H1 (cell line): ENCODE measurements around the gene TMEM108. TPM values are rescaled to one million over a fixed set of nuclear protein-coding genes. Genes with fewer than 3 reads are reported as not detected.

Source experiments
- CTCF ChIA-PET: fragments of 300-600 bp; sonication (Branson Sonifier 250); formaldehyde crosslinking; loops from one replicate; lab custom pipeline; 2021; ENCODE audit not compliant: partially characterized antibody; lab: Charles Lee
- POLR2A ChIA-PET: fragments of 300-600 bp; sonication (Branson Sonifier 250); formaldehyde crosslinking; loops from one replicate; lab custom pipeline; 2021; ENCODE audit warnings: inconsistent platforms; ENCODE audit not compliant: partially characterized antibody; lab: Charles Lee
- DNase-seq, 2 experiments: peaks; one replicate each; pipeline versions ENCODE4 v3.0.0 to v3.0.0-alpha.2; 2010 to 2022; ENCODE audit warnings: low spot score in 2 of 2, low read depth in 1 of 2, mixed read lengths in 1 of 2
- FAIRE-seq: peaks from 2 replicates; lab custom pipeline; 2011; peaks lifted over from hg19 to GRCh38; lab: Jason Lieb, UNC
- H2AFZ ChIP-seq: 2 replicates; pipeline ENCODE4 v1.8.1; 2012; ENCODE audit warnings: low read length, inconsistent platforms
- H2AK5ac ChIP-seq: 2 replicates; pipeline ENCODE4 v1.6.1; 2013; ENCODE audit warnings: low read depth, low read length
- H2BK120ac ChIP-seq: replicated peaks from 2 replicates; pipeline ENCODE3; 2013; ENCODE audit warnings: low read depth, low read length, inconsistent platforms
- H2BK12ac ChIP-seq: 2 replicates; pipeline ENCODE4 v1.6.1; 2013; ENCODE audit warnings: low read depth, low read length
- H2BK15ac ChIP-seq: 2 replicates; pipeline ENCODE4 v1.6.1; 2013; ENCODE audit warnings: low read length
- H2BK20ac ChIP-seq: 2 replicates; pipeline ENCODE4 v1.6.1; 2013; ENCODE audit warnings: low read length
- H2BK5ac ChIP-seq: 2 replicates; pipeline ENCODE4 v1.6.1; 2013; ENCODE audit warnings: low read depth, low read length
- H3K14ac ChIP-seq: 2 replicates; pipeline ENCODE4 v1.6.1; 2013; ENCODE audit warnings: inconsistent platforms; ENCODE audit not compliant: insufficient read length
- H3K18ac ChIP-seq: 2 replicates; pipeline ENCODE4 v1.6.1; 2013; ENCODE audit warnings: low read length; ENCODE audit errors: extremely low read depth
- H3K23ac ChIP-seq: 2 replicates; pipeline ENCODE4 v1.6.1; 2013; ENCODE audit warnings: inconsistent platforms; ENCODE audit not compliant: insufficient read length
- H3K23me2 ChIP-seq: 2 replicates; pipeline ENCODE4 v1.6.1; 2013; ENCODE audit warnings: low read depth, low read length
- H3K27ac ChIP-seq: 2 replicates; pipeline ENCODE4 v1.6.1; 2011; ENCODE audit warnings: low read depth, low read length, inconsistent platforms
- H3K27me3 ChIP-seq, 4 experiments: replicated peaks in 1 of 4; 1 replicate in 1 of 4; 2 replicates in 3 of 4; pipeline versions ENCODE4 v1.6.1 to v1.8.1; 2011 to 2013; ENCODE audit warnings: low read length in 3 of 4, mild to moderate bottlenecking in 3 of 4, inconsistent platforms in 2 of 4, mixed read lengths in 2 of 4, moderate library complexity in 1 of 4; ENCODE audit not compliant: control insufficient read depth in 3 of 4, insufficient read depth in 3 of 4; ENCODE audit errors: extremely low read depth in 1 of 4
- H3K36me3 ChIP-seq, 4 experiments: 2 replicates each; pipeline versions ENCODE4 v1.6.1 to v1.8.1; 2011 to 2013; ENCODE audit warnings: mild to moderate bottlenecking in 4 of 4, low read length in 3 of 4, moderate library complexity in 2 of 4, control low read depth in 1 of 4, inconsistent platforms in 1 of 4; ENCODE audit not compliant: insufficient read depth in 4 of 4, control insufficient read depth in 2 of 4
- H3K4ac ChIP-seq: replicated peaks from 2 replicates; pipeline ENCODE3; 2013; ENCODE audit warnings: low read length, low read depth, mixed read lengths, inconsistent platforms; ENCODE audit not compliant: insufficient read length
- H3K4me1 ChIP-seq, 4 experiments: replicated peaks in 1 of 4; 1 replicate in 1 of 4; 2 replicates in 3 of 4; pipeline versions ENCODE4 v1.6.1 to v1.8.1; 2011 to 2013; ENCODE audit warnings: low read length in 3 of 4, inconsistent platforms in 2 of 4, mixed read lengths in 1 of 4; ENCODE audit not compliant: insufficient read depth in 4 of 4, control insufficient read depth in 3 of 4
- H3K4me2 ChIP-seq, 2 experiments: 2 replicates each; pipeline versions ENCODE4 v1.6.1 to v1.8.1; 2011 to 2013; ENCODE audit warnings: low read depth in 2 of 2, low read length in 2 of 2, control low read depth in 1 of 2, inconsistent platforms in 1 of 2, mild to moderate bottlenecking in 1 of 2; ENCODE audit not compliant: insufficient read depth in 1 of 2
- H3K4me3 ChIP-seq, 4 experiments: fragments of 200-600, 300-600 bp in 1 of 4; sonication (generic), shearing (Covaris generic), sonication (Bioruptor Twin) in 1 of 4; 2 replicates each; pipeline versions ENCODE4 v1.5.1 to v1.8.1; 2011 to 2016; ENCODE audit warnings: low read length in 4 of 4, low read depth in 3 of 4, control low read depth in 2 of 4, inconsistent platforms in 2 of 4, mild to moderate bottlenecking in 2 of 4, mixed read lengths in 1 of 4, moderate library complexity in 1 of 4; ENCODE audit not compliant: insufficient read depth in 2 of 4; ENCODE audit errors: extremely low read depth in 1 of 4
- H3K56ac ChIP-seq: replicated peaks from 2 replicates; pipeline ENCODE3; 2013; ENCODE audit warnings: low read depth, mild to moderate bottlenecking, mixed read lengths, low read length, inconsistent platforms; ENCODE audit not compliant: insufficient read length
- H3K79me1 ChIP-seq: 2 replicates; pipeline ENCODE4 v1.6.1; 2013; ENCODE audit warnings: low read depth, low read length, control low read depth
- H3K79me2 ChIP-seq, 2 experiments: 2 replicates each; pipeline versions ENCODE4 v1.6.1 to v1.8.1; 2012 to 2013; ENCODE audit warnings: low read length in 2 of 2, mild to moderate bottlenecking in 2 of 2, inconsistent platforms in 1 of 2; ENCODE audit not compliant: insufficient read depth in 2 of 2, control insufficient read depth in 1 of 2
- H3K9ac ChIP-seq, 4 experiments: replicated peaks in 1 of 4; 1 replicate in 1 of 4; 2 replicates in 3 of 4; pipeline versions ENCODE4 v1.6.1 to v1.8.1; 2011 to 2013; ENCODE audit warnings: low read depth in 3 of 4, low read length in 3 of 4, control low read depth in 2 of 4, mild to moderate bottlenecking in 2 of 4, moderate library complexity in 2 of 4, inconsistent platforms in 1 of 4; ENCODE audit errors: extremely low read depth in 1 of 4
- H3K9me3 ChIP-seq, 2 experiments: 2 replicates each; pipeline versions ENCODE4 v1.6.1 to v1.8.1; 2012 to 2013; ENCODE audit warnings: mild to moderate bottlenecking in 2 of 2, moderate library complexity in 2 of 2, control low read depth in 1 of 2, inconsistent platforms in 1 of 2, low read depth in 1 of 2, low read length in 1 of 2, mixed read lengths in 1 of 2; ENCODE audit not compliant: insufficient read depth in 2 of 2
- H4K20me1 ChIP-seq, 2 experiments: replicated peaks in 1 of 2; 2 replicates each; pipeline versions ENCODE3 to v1.8.1; 2011 to 2013; ENCODE audit warnings: inconsistent platforms in 2 of 2, low read length in 2 of 2, mild to moderate bottlenecking in 1 of 2; ENCODE audit not compliant: insufficient read depth in 2 of 2, control insufficient read depth in 1 of 2
- H4K5ac ChIP-seq: 2 replicates; pipeline ENCODE4 v1.6.1; 2013; ENCODE audit warnings: low read length, low read depth, mixed read lengths, inconsistent platforms; ENCODE audit not compliant: insufficient read length
- H4K8ac ChIP-seq: 2 replicates; pipeline ENCODE4 v1.8.0; 2013; ENCODE audit warnings: mild to moderate bottlenecking, moderate library complexity, low read length, inconsistent platforms; ENCODE audit not compliant: insufficient read depth; ENCODE audit errors: extremely low read depth
- H4K91ac ChIP-seq: replicated peaks from 2 replicates; pipeline ENCODE3; 2013; ENCODE audit warnings: low read length, mixed read lengths, inconsistent platforms; ENCODE audit not compliant: insufficient read length
- ASH2L ChIP-seq: fragments of 200-600, 300-600 bp; sonication (generic); IDR thresholded peaks from one replicate; pipeline ENCODE4 v1.7.1; 2017; ENCODE audit warnings: low read length
- CHD1 ChIP-seq: IDR thresholded peaks from 2 replicates; pipeline ENCODE4 v1.6.1; 2012; ENCODE audit warnings: low read depth, low read length, improper control_type of control experiment
- FOSL1 ChIP-seq: IDR thresholded peaks from 2 replicates; pipeline ENCODE4 v1.6.1; 2011; ENCODE audit warnings: mild to moderate bottlenecking, low read depth, low read length, moderate library complexity; ENCODE audit not compliant: insufficient read depth
- GABPA ChIP-seq: IDR thresholded peaks from 2 replicates; pipeline ENCODE4 v1.6.1; 2011; ENCODE audit warnings: mild to moderate bottlenecking, low read length, moderate library complexity, borderline replicate concordance; ENCODE audit not compliant: insufficient read depth
- HDAC2 ChIP-seq, 2 experiments: fragments of 300-600 bp in 1 of 2; sonication (generic) in 1 of 2; IDR thresholded peaks; 2 replicates each; pipeline ENCODE4 v1.6.1; 2011 to 2012; ENCODE audit warnings: low read depth in 2 of 2, low read length in 2 of 2, mild to moderate bottlenecking in 2 of 2, moderate library complexity in 2 of 2, borderline replicate concordance in 1 of 2, inconsistent platforms in 1 of 2
- JUN ChIP-seq: IDR thresholded peaks from 2 replicates; pipeline ENCODE4 v1.6.1; 2011; ENCODE audit warnings: low read depth, mild to moderate bottlenecking, improper control_type of control experiment, low read length
- POLR2A ChIP-seq, 2 experiments: IDR thresholded peaks; 1 replicate in 1 of 2; 2 replicates in 1 of 2; pipeline ENCODE4 v1.6.1; 2011; ENCODE audit warnings: low read depth in 2 of 2, low read length in 2 of 2, mild to moderate bottlenecking in 2 of 2; ENCODE audit errors: control extremely low read depth in 1 of 2
- RBBP5 ChIP-seq: IDR thresholded peaks from 2 replicates; pipeline ENCODE4 v1.7.1; 2012; ENCODE audit warnings: low read depth, mild to moderate bottlenecking, inconsistent platforms, low read length, moderate library complexity, borderline replicate concordance
- RNF2 ChIP-seq: fragments of 200-900, 300-1000 bp; sonication (generic); IDR thresholded peaks from 2 replicates; pipeline ENCODE4 v1.7.1; 2016; ENCODE audit warnings: borderline replicate concordance, low read depth, mild to moderate bottlenecking, antibody characterized with exemption, low read length; ENCODE audit not compliant: poor library complexity, severe bottlenecking; ENCODE audit errors: missing control alignments
- SIRT6 ChIP-seq: IDR thresholded peaks from one replicate; pipeline ENCODE4 v1.7.1; 2012; ENCODE audit warnings: low read length, inconsistent platforms
- SP1 ChIP-seq: IDR thresholded peaks from 2 replicates; pipeline ENCODE4 v1.6.1; 2011; ENCODE audit warnings: low read depth, low read length
- TAF1 ChIP-seq: IDR thresholded peaks from 2 replicates; pipeline ENCODE4 v1.6.1; 2011; ENCODE audit warnings: mild to moderate bottlenecking, low read depth, low read length
- YY1 ChIP-seq: IDR thresholded peaks from 2 replicates; pipeline ENCODE4 v1.6.1; 2011; ENCODE audit warnings: low read depth, mild to moderate bottlenecking, low read length
- ZNF274 ChIP-seq: IDR thresholded peaks from 2 replicates; pipeline ENCODE4 v1.7.0; 2012; ENCODE audit warnings: low read length, borderline replicate concordance; ENCODE audit errors: extremely low read depth
- WGBS, 2 experiments: shearing (Covaris generic) in 1 of 2; methylation state at CpG; one replicate each; pipeline versions ENCODE4 v1.1.6 to v1.1.7; 2013 to 2015; ENCODE audit warnings: low lambda C conversion rate in 2 of 2, mixed read lengths in 2 of 2, inconsistent platforms in 1 of 2, low coverage in 1 of 2, missing lambda C conversion rate in 1 of 2; ENCODE audit not compliant: insufficient replicate concordance in 2 of 2, insufficient coverage in 1 of 2, insufficient read length in 1 of 2; ENCODE audit errors: extremely low coverage in 1 of 2, missing lambda C conversion rate in 1 of 2; 5-methylcytosine and 5-hydroxymethylcytosine counted together
- polyA plus RNA-seq, 7 experiments: library from polyadenylated mRNA; depleted of rRNA in 3 of 7; stranded (reverse) in 5 of 7; unstranded in 2 of 7; fragments of >200 nt in 5 of 7; fragments of 200-250 nt in 2 of 7; gene quantifications; 1 replicate in 5 of 7; 2 replicates in 1 of 7; 4 replicates in 1 of 7; pipeline versions ENCODE4 v1.2.1 to v1.2.3, GENCODE V29; 2011 to 2013; ENCODE audit warnings: missing spikeins in 2 of 7, mixed read lengths in 2 of 7
- total RNA-seq: library from RNA; stranded (reverse); fragmentation: NEBNext Ultra II Directional; extraction: Animal tissue kit (Norgen Biotek cat#: 25700); gene quantifications from 2 replicates; pipeline ENCODE4 v1.2.1, GENCODE V29; 2021

TMEM108 gene
- total and polyA plus RNA-seq, 2 of the 8 experiments (the other 6 are each of a cell fraction or from before 2014, with no cell fraction given): 14.3 to 16.2 TPM

- no peak overlapping the region for H2BK12ac ChIP-seq
- peak overlapping the region in 1 of 4 experiments; percentile 8; a peak in 1 of 7 replicates for H3K9ac ChIP-seq
- H3K4me3 ChIP-seq: no peak overlapping the region
- H2AK5ac ChIP-seq: no peak overlapping the region
- H3K4me2 ChIP-seq: no peak overlapping the region
- no peak overlapping the region for H2BK5ac ChIP-seq
- H3K4me1 ChIP-seq: no peaks in the 10 kb centered on the region
- no peak overlapping the region for H3K56ac ChIP-seq
- H2BK15ac ChIP-seq: no peak overlapping the region
- WGBS, 2 experiments: 85% methylated on average over 3 of the region's 3 CpGs; no CpG with 5 or more reads in 1 of the 2 experiments
- H4K20me1 ChIP-seq: no peaks in the 10 kb centered on the region
- H4K91ac ChIP-seq: no peak overlapping the region
- no peak overlapping the region for H3K14ac ChIP-seq
- no peaks in the 10 kb centered on the region for H3K23me2 ChIP-seq
- H3K36me3 ChIP-seq: no peaks in the 10 kb centered on the region
- H3K4ac ChIP-seq: no peak overlapping the region
- H2AFZ ChIP-seq: no peak overlapping the region
- no peak overlapping the region for H3K23ac ChIP-seq
- DNase-seq (no peak), FAIRE-seq (no peak)
- no peak overlapping the region for H4K8ac ChIP-seq
- ChIA-PET POLR2A (no interaction called here), CTCF (no interaction called here)
- H3K27ac ChIP-seq: no peak overlapping the region
- peaks cover 3% of the 10 kb centered on the region in 2 experiments; a peak in 2 of 4 replicates for H3K9me3 ChIP-seq
- H3K27me3 ChIP-seq: no peaks in the 10 kb centered on the region
- no peaks in the 10 kb centered on the region for H3K79me1 ChIP-seq
- no peak overlapping the region for H3K18ac ChIP-seq
- no peak overlapping the region for H2BK20ac ChIP-seq
- H2BK120ac ChIP-seq: no peak overlapping the region
- H3K79me2 ChIP-seq: no peaks in the 10 kb centered on the region
- no peak overlapping the region for H4K5ac ChIP-seq
- TF ChIP-seq ASH2L (no peak), RNF2 (no peak), YY1 (no peak), RBBP5 (no peak), TAF1 (no peak), SIRT6 (no peak), SP1 (no peak), GABPA (no peak), FOSL1 (no peak), POLR2A (IDR thresholded peaks at IDR 0.05; ENCODE audit: control extremely low read depth in 1 of 2, low read depth in 2 of 2, low read length in 2 of 2) (no peak), CHD1 (no peak), ZNF274 (no peak), HDAC2 (IDR thresholded peaks at IDR 0.05; ENCODE audit: borderline replicate concordance in 1 of 2, low read depth in 2 of 2, low read length in 2 of 2) (no peak), JUN (no peak)
Observed at GRCh38 chr3:133096900-133097613, 58.9 kb downstream of the TMEM108 start.
